HG03457 (cell line): ENCODE measurements around the gene TTC28.
"Not testable (repeated sequence)": the region's sequence is repeated elsewhere in the genome, so short reads cannot be mapped to it uniquely, and the experiment has no call there.

Source experiments
- ATAC-seq: cut with Tn5 transposase; IDR thresholded peaks from one replicate; pipeline ENCODE4 v1.9.1; 2021; ENCODE audit warnings: moderate number of reproducible peaks; ENCODE audit not compliant: unreplicated experiment

The TTC28 gene

DNA sequence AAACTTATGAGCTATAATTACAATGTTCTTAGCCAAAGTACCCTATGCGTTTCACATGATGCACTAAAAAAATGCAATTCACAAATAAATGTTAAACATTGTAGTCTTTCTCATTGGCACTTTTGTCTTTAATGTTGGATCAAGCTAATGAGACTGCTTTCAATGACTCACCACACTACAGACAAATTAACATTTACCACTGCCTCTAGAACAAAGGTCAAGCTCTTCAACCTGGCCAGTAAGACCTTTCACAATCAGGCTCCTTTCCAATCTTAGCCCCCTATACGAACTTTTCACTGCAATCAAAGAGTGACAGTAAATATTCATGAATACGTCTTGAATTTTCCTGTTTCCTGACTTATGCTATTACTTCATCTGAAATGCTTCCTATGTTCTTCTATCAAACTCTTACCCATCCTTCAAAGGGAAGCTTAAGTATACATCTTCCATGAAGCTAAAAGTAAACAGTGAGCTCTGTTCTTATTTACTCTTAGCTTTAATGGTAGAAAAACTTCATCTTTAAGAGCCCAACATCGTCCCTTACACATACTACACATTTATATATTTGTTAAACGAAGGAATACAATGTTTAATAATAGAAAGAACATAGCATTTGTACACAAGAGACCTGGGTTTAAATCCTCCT, 433.9 kb downstream of the TTC28 start:
- ATAC-seq, result no peak

DNA sequence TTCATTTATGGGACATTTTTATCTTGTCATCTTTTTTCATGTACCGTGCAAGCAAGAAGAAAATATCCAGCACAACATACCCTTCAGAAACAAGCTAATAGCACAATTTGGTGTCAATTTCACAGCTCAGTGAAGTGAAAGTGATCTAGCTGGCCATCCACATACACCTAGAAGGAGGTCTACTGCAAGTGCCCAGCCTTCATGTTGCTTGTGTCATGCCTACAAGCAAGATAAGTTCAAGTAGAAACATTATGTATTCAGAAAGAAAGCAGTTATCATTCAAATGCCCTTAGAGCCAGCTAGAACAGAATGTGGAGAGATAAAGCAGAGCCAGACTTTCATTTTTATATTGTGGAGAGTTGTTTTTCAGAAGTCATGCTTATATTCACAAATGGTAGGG, 434.9 kb downstream of the TTC28 start:
- ATAC-seq, result no peak

DNA sequence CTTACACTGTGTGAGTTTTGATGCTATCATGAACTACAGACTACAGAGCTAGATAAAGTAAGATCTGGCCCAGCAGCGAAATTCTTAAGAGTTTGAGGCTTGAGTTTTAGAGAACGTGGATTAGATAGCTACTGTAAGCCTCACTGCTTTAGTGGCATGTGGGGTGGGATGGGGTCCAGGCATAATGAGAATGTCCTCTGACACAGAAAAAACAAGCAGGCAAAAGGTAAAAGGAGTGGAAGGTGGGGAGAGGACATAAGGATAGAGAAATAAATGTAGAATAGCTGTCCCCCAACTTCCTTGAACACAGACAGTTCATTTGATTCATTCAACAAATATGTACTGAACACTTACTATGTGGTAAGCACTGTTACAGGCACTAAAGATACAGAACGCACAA, 436.1 kb downstream of the TTC28 start:
- ATAC-seq, result no peak

DNA sequence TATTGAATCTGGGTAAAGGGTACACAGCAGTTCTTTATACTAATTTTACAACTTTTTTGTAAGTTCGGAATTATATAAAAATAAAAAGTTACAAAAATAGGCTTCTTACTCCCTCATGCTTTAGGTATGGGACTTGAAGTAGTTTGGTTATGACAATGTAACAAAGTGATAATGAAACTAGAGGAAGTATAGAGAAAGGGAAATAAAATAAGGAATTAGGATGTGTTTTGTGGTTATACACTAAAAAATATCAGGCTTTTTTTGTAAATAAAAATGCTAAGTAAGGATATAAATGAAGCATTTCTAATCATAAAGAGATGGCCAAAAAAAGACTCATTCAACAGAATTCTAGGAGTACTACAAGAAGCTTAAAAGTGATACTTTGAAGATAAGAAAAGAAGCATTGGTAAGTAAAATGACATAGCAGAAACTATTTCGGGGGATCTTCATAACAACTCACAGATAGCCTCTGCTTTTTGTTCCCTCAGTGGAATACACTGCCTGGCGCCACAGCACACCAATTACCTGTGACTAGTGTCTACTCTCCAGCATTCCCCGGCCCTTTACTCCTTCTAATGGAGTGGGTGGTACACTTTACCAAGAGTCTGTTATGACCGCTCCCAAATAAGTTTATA, 437.9 kb downstream of the TTC28 start:
- ATAC-seq, result no peak

DNA sequence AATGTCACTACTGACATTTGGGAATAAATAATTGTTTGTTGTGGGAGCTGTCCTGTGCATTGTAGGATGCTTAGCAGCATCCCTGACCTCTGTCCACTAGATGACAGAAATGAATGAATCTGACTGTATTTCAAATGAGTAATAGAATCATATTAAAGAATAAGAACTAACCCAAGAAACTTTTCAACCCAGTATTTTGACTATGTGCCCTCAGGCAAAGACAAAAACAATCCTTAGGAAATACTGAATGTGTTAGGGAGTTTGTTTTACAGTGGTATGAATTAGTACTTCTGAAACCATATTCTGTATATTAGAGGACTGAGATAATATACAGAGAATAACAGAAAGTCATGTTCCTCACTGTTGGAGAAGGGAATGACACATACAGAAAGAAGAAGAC, 439.7 kb downstream of the TTC28 start:
- no peak for ATAC-seq

DNA sequence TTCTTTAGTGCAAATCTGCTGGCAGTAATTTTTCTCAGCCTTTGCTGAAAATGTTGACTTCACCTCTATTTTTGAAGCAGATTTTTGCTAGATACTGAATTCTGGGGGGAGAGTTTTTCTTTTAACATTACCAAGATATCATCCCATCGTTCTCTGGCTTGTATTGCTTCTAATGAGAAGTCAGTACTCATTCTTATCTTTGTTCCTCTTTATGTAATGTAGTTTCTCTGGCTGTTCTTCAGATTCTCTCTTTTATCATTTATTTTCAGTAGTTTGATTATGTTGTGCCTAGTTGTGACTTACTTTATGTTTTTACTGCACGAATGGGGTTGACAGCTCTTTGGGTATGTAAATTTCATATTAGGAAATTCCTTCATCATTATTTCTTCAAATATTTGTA, 441.9 kb downstream of the TTC28 start:
- ATAC-seq, result no peak

DNA sequence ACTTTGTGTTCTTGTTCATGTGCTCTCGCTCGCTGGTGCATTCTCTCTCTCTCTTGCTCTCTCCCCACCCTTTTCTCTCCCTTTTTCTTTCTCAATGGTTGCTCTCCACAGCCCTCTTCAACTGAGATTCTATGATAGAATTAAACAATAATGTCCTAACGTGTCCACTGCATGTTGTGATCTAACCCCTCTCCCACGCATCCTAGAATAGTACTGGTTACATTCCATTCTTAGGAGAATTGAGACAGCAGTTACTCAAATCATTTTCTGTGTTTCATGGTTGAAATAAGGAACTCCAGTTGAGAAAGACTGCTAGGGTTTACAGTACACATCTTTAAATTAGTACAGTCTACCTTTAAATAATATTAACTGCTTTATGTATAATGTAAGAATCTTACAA, 442.5 kb downstream of the TTC28 start:
- ATAC-seq, result no peak

DNA sequence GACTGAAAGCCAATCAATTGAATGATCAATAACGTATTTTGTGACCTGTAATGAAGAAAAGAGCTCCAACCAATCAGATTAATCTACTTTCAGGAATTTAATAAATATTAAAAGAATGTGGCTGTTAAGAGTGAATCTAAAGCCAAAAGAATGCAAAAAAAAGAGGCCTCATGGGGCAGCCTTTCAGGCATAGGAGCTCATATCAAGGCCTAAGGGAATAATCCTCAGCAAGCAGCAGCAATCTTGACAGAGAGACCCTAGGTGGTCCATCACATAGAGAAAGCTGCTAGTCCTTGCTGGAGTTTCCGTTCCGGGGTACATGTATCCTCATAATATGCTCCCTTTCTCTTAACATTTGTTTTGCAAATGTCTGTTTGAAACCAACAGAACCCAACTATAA, 447.4 kb downstream of the TTC28 start:
- ATAC-seq, result no peak

DNA sequence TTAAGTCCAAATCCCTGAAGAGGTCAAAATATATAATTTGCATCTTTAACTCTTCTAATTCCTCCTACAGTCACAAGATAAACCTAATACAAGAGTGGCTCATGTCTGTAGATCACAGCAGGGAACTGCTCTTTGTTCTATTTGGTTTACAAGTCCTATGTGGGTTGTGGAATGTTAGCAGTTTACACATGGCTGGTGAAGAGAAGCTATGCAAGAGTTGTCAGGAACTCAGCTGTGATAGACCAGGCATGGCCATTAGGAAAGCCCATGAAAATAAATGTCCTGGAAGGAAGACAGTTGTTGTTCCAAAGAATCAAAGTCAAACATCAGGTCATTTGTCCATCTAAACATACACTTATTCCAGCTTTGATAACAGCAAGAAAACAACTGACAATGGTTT, 448.2 kb downstream of the TTC28 start:
- ATAC-seq, result no peak

DNA sequence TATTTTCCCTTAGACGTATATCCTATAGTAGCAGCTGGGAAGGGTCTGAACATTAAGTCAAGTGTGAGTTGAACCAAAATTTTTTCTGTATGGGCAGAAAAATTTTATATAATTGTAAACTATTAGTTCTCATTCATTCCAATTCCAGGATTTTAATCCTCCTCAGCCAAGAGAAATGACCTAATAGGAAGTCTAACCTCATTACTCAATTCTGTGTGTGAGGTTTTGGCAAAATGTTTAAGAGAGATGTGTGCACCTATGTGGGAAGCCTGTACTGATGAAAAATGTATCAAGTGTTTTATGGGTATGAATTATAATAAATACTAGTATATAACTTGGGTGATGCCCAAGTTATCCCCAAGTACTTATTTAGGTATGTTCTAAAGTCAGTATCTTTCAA, 449.0 kb downstream of the TTC28 start:
- no peak for ATAC-seq

DNA sequence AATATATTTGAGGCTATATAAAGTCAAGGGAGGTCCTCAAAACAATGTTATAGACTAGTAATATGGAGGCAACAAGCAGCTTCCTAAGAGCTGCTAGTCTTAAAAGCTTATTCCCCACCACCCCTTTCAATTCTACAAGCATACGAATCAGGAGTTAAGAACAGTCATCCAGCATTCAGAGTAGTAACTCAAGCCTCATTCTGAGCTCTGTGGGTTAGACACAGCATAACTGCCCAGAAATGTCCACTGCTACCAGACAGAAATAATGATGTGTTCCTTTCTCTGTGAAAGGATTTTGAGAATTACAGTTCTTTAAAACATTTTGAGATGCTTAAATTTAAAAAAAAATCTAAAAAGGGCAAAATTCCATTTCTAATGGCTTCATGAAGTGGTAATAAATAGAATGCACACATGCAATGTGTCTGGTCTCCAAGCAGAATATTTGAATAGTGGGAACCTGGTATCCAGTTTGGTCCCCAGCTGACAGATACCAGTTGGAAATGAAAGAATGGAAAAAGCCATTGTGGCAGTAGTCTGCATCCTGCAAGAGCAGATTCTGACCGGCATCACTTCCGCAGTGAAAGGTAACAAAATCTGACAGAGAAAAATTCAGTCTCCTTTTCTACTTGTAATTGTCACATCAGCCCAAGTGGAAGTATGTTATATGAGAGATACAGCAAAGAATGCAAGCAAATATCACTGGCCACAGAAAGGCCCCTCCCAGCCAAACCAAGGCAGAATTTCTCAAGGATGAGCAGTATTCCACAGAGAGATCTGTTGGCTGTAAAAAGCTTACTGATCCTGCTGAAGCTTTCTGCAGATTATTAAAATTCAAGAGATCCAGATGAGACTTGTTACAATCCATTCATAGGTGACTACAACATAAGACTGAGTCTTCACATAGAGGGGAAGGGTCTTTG, 449.8 kb downstream of the TTC28 start:
- ATAC-seq, result no peak

DNA sequence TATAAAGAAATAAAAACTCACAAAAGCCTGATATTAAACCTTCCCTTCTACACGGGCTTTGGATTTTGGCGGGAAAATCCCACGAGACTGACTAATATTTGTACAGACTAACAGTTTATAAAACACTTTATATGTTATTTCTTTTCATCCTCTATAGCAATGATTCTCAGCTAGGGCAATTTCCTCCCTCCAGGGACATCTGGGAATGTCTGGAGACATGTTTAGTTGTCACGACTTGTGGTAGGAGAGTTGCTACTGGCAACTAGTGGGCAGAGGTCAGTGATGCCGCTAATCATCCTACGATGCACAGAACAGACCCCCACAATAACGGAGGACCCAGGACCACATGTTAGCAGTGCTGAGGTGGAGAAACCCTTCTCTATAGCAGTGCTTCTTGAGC, 455.8 kb downstream of the TTC28 start:
- no peak for ATAC-seq

DNA sequence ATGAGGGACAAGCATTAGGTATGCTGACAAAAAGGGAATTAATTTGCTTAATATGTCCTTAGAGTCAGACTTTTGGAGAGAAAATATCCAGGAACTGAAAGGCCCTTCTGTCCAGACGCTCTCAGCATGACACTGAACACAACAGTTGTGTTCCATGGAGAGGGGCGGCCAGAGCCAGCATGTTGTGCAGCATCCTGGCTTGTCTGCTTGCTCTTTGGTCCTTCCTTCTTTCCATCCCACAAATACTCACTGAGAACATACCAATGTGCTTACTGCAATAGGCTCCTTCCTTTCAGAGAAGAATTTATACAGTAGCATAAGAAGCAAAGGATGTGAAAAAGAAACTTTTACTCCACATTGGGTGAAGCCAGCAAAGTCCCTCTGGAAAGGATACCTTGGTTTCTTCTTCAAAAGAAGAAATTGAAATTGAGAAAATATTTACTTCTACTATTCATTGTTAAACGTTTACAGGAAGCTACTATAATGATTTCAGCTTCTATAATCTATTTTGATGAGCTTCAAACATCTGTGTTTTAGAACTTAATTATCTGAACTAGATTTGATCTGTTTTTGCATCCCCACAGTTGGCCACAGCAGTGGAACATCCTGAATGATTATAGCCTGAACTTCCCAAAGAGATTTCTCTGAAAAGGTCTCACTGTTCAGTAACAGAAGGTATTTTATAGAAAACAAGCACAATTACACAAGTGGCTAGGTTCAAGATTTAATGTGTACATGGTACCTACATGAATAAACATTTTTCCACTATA, 456.5 kb downstream of the TTC28 start:
- no peak for ATAC-seq

DNA sequence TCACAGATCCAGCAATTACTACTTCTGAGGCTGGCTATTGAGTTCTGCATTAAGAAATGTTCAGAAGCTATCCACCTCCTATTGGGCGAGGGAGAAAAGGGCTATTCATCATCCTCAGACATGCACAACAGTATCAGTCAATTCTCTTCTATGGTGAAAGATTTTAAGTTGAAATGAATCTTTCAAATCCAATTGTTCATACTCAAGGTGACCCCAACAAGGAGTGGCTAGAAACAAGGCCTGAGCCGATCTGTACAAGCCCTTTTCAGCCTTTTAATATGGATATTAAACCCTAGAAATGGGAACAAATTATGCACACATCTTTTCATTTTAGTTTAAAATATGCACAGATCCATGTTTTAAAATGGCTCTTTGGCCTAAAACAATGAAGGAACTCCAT, 457.1 kb downstream of the TTC28 start:
- ATAC-seq, result no peak

DNA sequence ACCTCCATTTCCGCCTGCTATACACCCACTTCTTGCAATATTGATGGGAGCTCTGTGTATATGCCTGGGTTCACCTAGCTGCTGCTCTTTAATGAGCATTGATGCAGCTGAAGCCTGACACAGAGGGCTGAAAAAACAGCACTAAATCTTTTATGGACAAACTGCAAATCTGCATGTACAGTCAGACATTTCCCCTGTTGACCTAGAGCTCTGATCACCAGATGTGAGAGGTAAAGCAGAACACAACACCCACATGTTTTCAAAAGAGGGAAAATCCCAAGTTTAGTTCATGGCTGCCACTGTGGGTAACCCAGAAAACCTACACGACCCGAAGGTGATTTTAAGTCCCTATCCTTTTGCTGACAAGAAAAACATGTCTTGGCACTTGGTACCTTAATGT, 457.6 kb downstream of the TTC28 start:
- ATAC-seq, result no peak

DNA sequence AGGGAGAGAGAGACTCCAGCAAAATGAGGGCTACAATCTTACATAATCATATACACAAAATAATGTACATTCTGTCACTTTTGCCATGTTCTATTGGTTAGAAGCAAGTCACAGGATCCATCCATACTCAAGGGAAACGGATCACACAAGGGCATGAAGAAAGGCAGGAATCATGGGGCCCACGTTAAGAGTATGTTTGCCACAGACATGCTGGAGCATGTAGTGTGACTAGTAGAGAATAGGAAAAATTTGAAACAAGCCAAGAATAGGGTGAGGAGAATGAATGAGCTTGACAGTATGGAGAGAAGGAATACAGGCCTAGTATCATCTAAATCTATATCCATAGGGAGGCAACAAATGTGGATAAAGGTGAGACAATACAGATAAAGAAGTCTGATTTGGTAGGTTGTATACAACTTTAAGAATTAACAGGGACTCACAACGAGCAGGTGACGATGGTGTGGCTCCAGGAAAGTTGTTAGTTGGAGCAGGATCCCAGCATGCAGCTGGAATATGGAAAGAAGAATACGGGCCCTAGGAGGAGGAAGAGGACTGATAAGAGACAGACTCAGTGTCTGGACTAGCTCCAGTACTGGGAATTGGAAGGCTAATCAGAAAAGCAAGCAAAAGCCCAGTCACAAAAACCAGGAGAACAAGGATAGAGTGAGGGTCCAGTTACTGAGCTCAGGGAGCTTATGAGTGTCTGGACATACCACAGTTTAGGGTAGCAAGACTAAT, 458.8 kb downstream of the TTC28 start:
- ATAC-seq, result no peak

DNA sequence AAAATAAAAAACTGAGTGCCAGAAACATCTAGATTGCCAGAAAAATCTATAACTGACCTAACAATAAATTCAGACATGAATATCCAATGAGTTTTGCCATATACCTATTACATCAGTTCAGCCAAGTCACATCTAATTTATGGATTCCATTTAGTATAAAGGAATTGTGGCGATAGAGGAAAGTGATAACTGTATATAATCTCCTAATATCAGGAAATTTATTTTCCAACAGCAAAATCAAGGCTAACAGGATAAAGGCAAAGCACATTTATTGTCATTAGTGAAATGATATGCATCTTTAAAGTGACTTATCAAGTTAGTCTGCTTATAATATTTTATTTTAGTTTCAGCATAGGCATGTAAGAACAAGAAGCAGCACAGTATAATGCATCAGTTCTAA, 462.4 kb downstream of the TTC28 start:
- ATAC-seq, result no peak

DNA sequence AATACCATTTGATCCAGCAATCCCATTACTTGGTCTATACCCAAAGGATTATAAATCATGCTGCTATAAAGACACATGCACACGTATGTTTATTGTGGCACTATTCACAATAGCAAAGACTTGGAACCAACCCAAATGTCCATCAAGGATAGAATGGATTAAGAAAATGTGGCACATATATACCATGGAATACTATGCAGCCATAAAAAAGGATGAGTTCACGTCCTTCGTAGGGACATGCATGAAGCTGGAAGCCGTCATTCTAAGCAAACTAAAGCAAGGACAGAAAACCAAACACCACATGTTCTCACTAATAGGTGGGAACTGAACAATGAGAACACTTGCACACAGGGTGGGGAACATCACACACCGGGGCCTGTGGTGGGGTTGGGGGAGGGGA, 464.9 kb downstream of the TTC28 start:
- not testable (repeated sequence) for ATAC-seq

DNA sequence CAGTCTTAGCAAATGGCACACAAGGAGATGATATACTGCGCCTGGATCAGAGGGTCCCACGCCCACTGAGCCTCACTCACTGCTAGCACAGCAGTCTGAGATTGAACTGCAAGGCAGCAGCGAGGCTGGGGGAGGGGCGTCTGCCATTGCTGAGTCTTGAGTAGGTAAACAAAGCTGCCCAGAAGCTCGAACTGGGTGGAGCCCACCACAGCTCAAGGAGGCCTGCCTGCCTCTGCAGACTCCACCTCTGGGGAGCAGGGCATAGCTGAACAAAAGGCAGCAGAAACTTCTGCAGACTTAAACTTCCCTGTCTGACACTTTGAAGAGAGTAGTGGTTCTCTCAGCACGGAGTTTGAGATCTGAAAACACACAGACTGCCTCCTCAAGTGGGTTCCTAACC, 470.2 kb downstream of the TTC28 start:
- not testable (repeated sequence) for ATAC-seq

DNA sequence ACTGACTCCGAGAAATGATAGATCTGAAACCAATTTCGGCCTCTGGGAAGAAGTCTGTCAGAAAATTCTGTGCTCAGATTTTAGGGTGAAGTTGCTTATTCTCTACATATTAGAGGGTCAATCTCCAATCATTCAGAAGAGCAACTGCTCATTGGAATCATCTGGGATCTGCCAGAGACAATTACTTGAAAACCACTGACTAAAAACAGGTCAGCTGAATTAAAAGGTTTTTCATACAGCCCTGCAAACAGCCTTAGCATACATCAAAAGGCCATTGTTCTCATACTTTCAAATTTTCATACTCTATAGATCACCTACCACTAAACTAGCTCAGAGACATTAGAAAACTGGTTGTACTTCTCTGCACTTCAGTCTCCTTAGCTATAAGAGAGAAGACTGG, 470.9 kb downstream of the TTC28 start:
- no peak for ATAC-seq

DNA sequence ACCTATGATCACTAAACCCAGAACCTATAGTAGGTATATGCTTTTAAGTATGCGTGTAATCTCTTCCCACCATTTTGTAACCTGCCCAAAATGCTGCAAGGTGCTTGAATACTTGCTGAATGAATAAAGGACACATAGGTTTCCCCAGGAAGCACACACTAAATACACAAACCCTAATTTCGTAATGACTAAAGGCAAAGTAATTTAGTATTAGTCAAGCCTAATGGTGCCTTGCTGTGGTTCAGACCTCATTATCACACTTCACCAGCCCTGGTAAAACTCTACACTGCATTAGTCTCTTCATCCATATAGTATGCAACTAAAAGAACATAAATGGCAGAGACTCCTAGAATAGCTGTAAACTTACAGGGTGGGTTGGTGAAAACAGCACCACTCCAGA, 471.6 kb downstream of the TTC28 start:
- ATAC-seq, result no peak
